GM12878 (cell line): Measurements from ENCODE around the gene CBARP. TPM values are rescaled to one million over a fixed set of nuclear protein-coding genes. Genes with fewer than 3 reads are reported as not detected.

ENCODE experiments used
- CEBPZ ChIP-seq: fragments of 150-350 bp; IDR thresholded peaks from 2 replicates; pipeline ENCODE4 v1.6.1; 2016; ENCODE audit warnings: low read depth, low read length
- CHD2 ChIP-seq: IDR thresholded peaks from 2 replicates; pipeline ENCODE4 v1.6.1; 2011; ENCODE audit warnings: low read depth, low read length, improper control_type of control experiment, borderline replicate concordance
- DPF2 ChIP-seq: fragments of 450-650 bp; IDR thresholded peaks from 2 replicates; pipeline ENCODE4 v1.6.1; 2017; ENCODE audit warnings: mild to moderate bottlenecking
- E4F1 ChIP-seq: fragments of 450-650 bp; IDR thresholded peaks from 2 replicates; pipeline ENCODE4 v1.6.1; 2018; ENCODE audit warnings: borderline replicate concordance, mild to moderate bottlenecking; ENCODE audit not compliant: partially characterized antibody
- GATAD2B ChIP-seq: fragments of 450-650 bp; conservative IDR thresholded peaks from 2 replicates; pipeline ENCODE4 v1.6.1; 2017; ENCODE audit warnings: low read depth, mild to moderate bottlenecking, moderate library complexity
- IKZF1 ChIP-seq: fragments of 450-650 bp; conservative IDR thresholded peaks from 2 replicates; pipeline ENCODE4 v1.6.1; 2017; ENCODE audit warnings: antibody characterized with exemption, mild to moderate bottlenecking
- LARP7 ChIP-seq: fragments of 450-650 bp; IDR thresholded peaks from 2 replicates; pipeline ENCODE4 v1.6.1; 2017; ENCODE audit warnings: mild to moderate bottlenecking
- NKRF ChIP-seq: fragments of 450-650 bp; conservative IDR thresholded peaks from 2 replicates; pipeline ENCODE4 v1.6.1; 2017; ENCODE audit warnings: mild to moderate bottlenecking, moderate library complexity
- NR2C1 ChIP-seq: fragments of 450-650 bp; IDR thresholded peaks from 2 replicates; pipeline ENCODE4 v1.6.1; 2017; ENCODE audit warnings: antibody characterized with exemption, mild to moderate bottlenecking, moderate library complexity
- RELA ChIP-seq: fragments of 450-650 bp; IDR thresholded peaks from 2 replicates; pipeline ENCODE4 v1.8.0; 2014; ENCODE audit warnings: borderline replicate concordance; ENCODE audit not compliant: partially characterized antibody
- SMARCA5 ChIP-seq: fragments of 450-650 bp; IDR thresholded peaks from 2 replicates; pipeline ENCODE4 v1.6.1; 2017; ENCODE audit warnings: mild to moderate bottlenecking
- ZNF592 ChIP-seq: fragments of 450-650 bp; IDR thresholded peaks from 2 replicates; pipeline ENCODE4 v1.6.1; 2017; ENCODE audit warnings: mild to moderate bottlenecking, moderate library complexity
- polyA plus RNA-seq, 11 experiments: library from polyadenylated mRNA; depleted of rRNA in 4 of 11; unstranded in 6 of 11; stranded (reverse) in 5 of 11; fragments of >200 nt; fragmentation: Nextera tagmentation in 4 of 11; fragmentation: Illumina TruSeq in 1 of 11; extraction: Ambion mirVana in 4 of 11; extraction: Trizol in 1 of 11; gene quantifications; 1 replicate in 1 of 11; 2 replicates in 10 of 11; pipeline versions ENCODE4 v1.2.1 to v1.2.3, GENCODE V29; 2011 to 2016; ENCODE audit warnings: inconsistent platforms in 2 of 11, missing spikeins in 2 of 11, low read depth in 1 of 11
- total RNA-seq, 4 experiments: library from RNA; depleted of rRNA in 3 of 4; stranded (reverse); fragments of >200 nt in 3 of 4; fragmentation: Illumina TruSeq in 1 of 4; extraction: Trizol in 1 of 4; gene quantifications; 2 replicates each; pipeline versions ENCODE4 v1.2.1 to v1.2.3, GENCODE V29; 2013 to 2021

The CBARP gene
- total and polyA plus RNA-seq, 10 of the 15 experiments (the other 5 are each of a cell fraction or from before 2014, with no cell fraction given), result 0.04 to 0.59 (median 0.18) TPM; not detected in 3

GRCh38 chr19:1250437-1251260 lies 12.8 kb upstream of the CBARP start (continued):
- TF ChIP-seq ZNF592 (no peak), NKRF (peak; percentile 84), GATAD2B (peak; percentile 77), LARP7 (peak; percentile 70; the same call in 1 of the 2 replicates), RELA (no peak), DPF2 (peak; percentile 70), NR2C1 (0 out of 2 replicates have a peak, but pooled peaks have one; percentile 29), IKZF1 (peak; percentile 32; the same call in 1 of the 2 replicates), SMARCA5 (peak; percentile 73; the same call in 1 of the 2 replicates), CEBPZ (no peak), E4F1 (no peak), CHD2 (peak; percentile 12; the same call in 1 of the 2 replicates)
